ENCODE measurements around the gene CALHM3.

- TF ChIP-seq, protein P1, sequence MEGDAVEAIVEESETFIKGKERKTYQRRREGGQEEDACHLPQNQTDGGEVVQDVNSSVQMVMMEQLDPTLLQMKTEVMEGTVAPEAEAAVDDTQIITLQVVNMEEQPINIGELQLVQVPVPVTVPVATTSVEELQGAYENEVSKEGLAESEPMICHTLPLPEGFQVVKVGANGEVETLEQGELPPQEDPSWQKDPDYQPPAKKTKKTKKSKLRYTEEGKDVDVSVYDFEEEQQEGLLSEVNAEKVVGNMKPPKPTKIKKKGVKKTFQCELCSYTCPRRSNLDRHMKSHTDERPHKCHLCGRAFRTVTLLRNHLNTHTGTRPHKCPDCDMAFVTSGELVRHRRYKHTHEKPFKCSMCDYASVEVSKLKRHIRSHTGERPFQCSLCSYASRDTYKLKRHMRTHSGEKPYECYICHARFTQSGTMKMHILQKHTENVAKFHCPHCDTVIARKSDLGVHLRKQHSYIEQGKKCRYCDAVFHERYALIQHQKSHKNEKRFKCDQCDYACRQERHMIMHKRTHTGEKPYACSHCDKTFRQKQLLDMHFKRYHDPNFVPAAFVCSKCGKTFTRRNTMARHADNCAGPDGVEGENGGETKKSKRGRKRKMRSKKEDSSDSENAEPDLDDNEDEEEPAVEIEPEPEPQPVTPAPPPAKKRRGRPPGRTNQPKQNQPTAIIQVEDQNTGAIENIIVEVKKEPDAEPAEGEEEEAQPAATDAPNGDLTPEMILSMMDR (conservative IDR thresholded peaks at IDR 0.05; ENCODE audit: low read depth in 2 of 2) = no peak
- TF ChIP-seq CREB1 (CRISPR knock-in tag; IDR thresholded peaks at IDR 0.05; ENCODE audit: low read depth) (no peak), REST (IDR thresholded peaks at IDR 0.05; ENCODE audit: unreplicated experiment) (no peak), EZH2phosphoT487 (IDR thresholded peaks at IDR 0.05; ENCODE audit: unreplicated experiment) (no peak), EZH2 (IDR thresholded peaks at IDR 0.05; ENCODE audit: low read depth, unreplicated experiment) (no peak), ZNF331 (CRISPR knock-in tag; IDR thresholded peaks at IDR 0.05; ENCODE audit: low read depth) (no peak), POLR2AphosphoS5 (IDR thresholded peaks at IDR 0.05; ENCODE audit: low read depth) (no peak), JUNB (IDR thresholded peaks at IDR 0.05; ENCODE audit: unreplicated experiment) (no peak), ZNF114 (CRISPR knock-in tag; IDR thresholded peaks at IDR 0.05) (no peak), STAT1 (IDR thresholded peaks at IDR 0.05; ENCODE audit: unreplicated experiment) (no peak)
- TF ChIP-seq, protein P2, sequence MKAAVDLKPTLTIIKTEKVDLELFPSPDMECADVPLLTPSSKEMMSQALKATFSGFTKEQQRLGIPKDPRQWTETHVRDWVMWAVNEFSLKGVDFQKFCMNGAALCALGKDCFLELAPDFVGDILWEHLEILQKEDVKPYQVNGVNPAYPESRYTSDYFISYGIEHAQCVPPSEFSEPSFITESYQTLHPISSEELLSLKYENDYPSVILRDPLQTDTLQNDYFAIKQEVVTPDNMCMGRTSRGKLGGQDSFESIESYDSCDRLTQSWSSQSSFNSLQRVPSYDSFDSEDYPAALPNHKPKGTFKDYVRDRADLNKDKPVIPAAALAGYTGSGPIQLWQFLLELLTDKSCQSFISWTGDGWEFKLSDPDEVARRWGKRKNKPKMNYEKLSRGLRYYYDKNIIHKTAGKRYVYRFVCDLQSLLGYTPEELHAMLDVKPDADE (IDR thresholded peaks at IDR 0.05) = no peak
Measured at GRCh38 chr10:103499881-103500280, 20.8 kb upstream of the CALHM3 start.

Data from GM23338 (cell line).